ENCODE measurements around the gene GUK1.
A peak's percentile ranks its signal among the peaks of the same experiment; 100 is the strongest.
"Not testable (repeated sequence)": the region's sequence is repeated elsewhere in the genome, so short reads cannot be mapped to it uniquely, and the experiment has no call there.

Gene GUK1

GRCh38 chr1:228105270-228105995 is 34.6 kb upstream of the GUK1 start:
- DNase-seq, result no peak

- DNase-seq, result no peak
Measured at GRCh38 chr1:228105996-228106799, 33.9 kb upstream of the GUK1 start.

- no peak for DNase-seq
Measured at GRCh38 chr1:228106800-228107054, 33.4 kb upstream of the GUK1 start.

- DNase-seq, result no peak
Measured at GRCh38 chr1:228107636-228108035, 32.4 kb upstream of the GUK1 start.

GRCh38 chr1:228108055-228108690 is 31.9 kb upstream of the GUK1 start:
- no peak for DNase-seq

GRCh38 chr1:228108742-228109072 is 31.4 kb upstream of the GUK1 start:
- no peak for DNase-seq

GRCh38 chr1:228109073-228109961 is 30.8 kb upstream of the GUK1 start, which contains the start of gene MRPL55:
TSS of gene MRPL55 (minus strand) at chr1:228109299. CDS start at chr1:228108260, 1,039 bp downstream.
- peak; percentile 95 for DNase-seq

- no peak for DNase-seq
Measured at GRCh38 chr1:228109962-228110488, 30.1 kb upstream of the GUK1 start.

- no peak for DNase-seq
Measured at GRCh38 chr1:228110556-228110955, 29.5 kb upstream of the GUK1 start.

- DNase-seq, result not testable (repeated sequence)
Measured at GRCh38 chr1:228111315-228111714, 28.8 kb upstream of the GUK1 start.

GRCh38 chr1:228112167-228112566 is 27.9 kb upstream of the GUK1 start:
- DNase-seq, result no peak

- DNase-seq, result no peak
Measured at GRCh38 chr1:228112617-228113016, 27.5 kb upstream of the GUK1 start.

GRCh38 chr1:228114827-228115226 is 25.3 kb upstream of the GUK1 start:
- DNase-seq, result no peak

GRCh38 chr1:228117335-228117734 is 22.7 kb upstream of the GUK1 start:
- DNase-seq, result no peak

GRCh38 chr1:228118040-228118439 is 22.0 kb upstream of the GUK1 start:
- DNase-seq, result no peak

GRCh38 chr1:228120351-228120750 is 19.7 kb upstream of the GUK1 start:
- no peak for DNase-seq

GRCh38 chr1:228120857-228121489 is 19.1 kb upstream of the GUK1 start:
- no peak for DNase-seq

GRCh38 chr1:228122921-228123441 is 17.1 kb upstream of the GUK1 start:
- DNase-seq, result no peak

GRCh38 chr1:228123505-228123904 is 16.6 kb upstream of the GUK1 start:
- DNase-seq, result no peak

GRCh38 chr1:228125185-228125584 is 14.9 kb upstream of the GUK1 start:
- DNase-seq, result no peak

GRCh38 chr1:228131766-228132165 is 8.3 kb upstream of the GUK1 start:
- no peak for DNase-seq

- no peak for DNase-seq
Measured at GRCh38 chr1:228134591-228134990, 5.5 kb upstream of the GUK1 start.

All from DMS153 (cell line).